ENCODE results near the gene PPIP5K1.

Gene PPIP5K1

DNA sequence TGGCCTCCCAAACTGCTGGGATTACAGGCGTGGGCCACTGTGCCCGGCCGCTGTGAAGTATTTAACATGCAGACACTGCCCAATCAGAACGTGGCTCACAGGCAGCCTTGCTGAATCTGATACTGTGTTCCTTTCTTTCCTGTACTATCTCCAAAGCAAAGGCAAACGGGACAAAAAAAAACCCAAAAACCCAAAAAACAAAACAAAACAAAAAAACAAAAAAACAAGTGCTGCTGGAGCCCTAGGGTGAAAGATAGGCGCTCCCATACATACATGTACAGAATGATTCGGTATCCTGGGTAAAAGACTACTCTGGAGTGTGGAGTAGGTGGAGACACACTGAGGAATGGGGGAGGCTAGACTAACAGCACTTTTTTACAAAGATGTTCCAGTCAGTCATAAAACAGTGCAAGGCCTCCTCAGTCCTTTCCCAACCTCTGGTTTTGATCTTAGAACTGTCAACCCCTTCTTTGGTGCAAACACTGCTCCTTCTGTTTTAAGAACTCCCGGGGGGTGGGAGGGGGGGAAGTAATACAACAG, 80.3 kb downstream of the PPIP5K1 start:
- H3K27ac ChIP-seq, result peak overlapping the region; percentile 63
- TF ChIP-seq ZFX (IDR thresholded peaks at IDR 0.05), result no peak
- no peak for TF ChIP-seq CTCF (conservative IDR thresholded peaks at IDR 0.05)

DNA sequence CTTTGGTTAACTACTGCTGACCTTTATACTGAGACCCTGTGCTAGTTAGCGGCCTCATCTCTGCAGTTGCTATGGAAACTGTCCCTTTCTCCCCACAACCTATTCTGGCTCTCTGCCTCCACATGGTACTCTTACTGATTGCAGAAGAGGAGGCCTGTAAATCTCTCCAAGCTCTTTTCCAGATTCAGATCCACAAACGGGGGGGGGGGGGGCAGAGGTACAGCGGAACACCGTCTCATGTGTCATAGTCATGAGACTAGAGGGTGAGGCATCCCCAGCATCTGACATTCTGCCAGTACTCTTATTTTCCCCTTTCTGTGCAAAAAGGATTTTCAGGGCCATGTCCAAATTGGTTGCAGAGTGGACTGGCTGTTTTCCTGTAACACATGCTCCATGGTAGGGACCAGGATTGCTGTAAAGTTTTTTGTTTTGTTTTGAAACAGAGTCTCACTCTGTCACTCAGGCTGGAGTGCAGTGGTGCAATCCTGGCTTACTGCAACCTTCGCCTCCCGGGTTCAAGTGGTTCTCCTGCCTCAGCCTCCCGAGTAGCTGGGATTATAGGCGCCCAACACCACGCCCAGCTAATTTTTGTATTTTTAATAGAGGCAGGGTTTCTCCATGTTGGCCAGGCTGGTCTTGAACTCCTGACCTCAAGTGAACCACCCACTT, 80.9 kb downstream of the PPIP5K1 start:
- no peak overlapping the region for H3K27ac ChIP-seq

DNA sequence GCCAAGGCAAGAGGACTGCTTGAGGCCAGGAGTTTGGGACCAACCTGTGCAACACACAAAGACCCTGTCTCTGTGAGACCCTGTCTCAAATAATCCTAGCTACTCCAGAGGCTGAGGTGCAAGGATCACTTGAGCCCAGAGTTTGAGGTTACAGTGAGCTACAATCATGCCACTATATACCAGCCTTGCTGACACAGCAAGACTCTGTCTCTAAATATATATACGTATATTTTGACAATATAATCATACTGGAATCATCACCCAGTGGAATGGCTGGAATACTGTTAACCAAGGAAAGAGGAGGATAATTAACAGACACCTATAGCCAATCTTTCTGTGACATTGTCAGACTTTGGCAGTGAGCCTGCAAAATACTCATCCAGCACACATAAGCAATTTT, 81.6 kb downstream of the PPIP5K1 start:
- TF ChIP-seq CTCF (conservative IDR thresholded peaks at IDR 0.05) (no peak), ZFX (IDR thresholded peaks at IDR 0.05) (no peak)
- H3K27ac ChIP-seq, result no peak overlapping the region

More for the DNA sequence above, 80.9 kb downstream of the PPIP5K1 start:
- TF ChIP-seq ZFX (IDR thresholded peaks at IDR 0.05) (no peak), CTCF (conservative IDR thresholded peaks at IDR 0.05) (no peak)

GRCh38 chr15:43505738-43506137, 84.3 kb downstream of the PPIP5K1 start:
- H3K27ac ChIP-seq, result no peak overlapping the region
- TF ChIP-seq CTCF (conservative IDR thresholded peaks at IDR 0.05) (no peak), ZFX (IDR thresholded peaks at IDR 0.05) (no peak)

GRCh38 chr15:43499635-43500034, 90.4 kb downstream of the PPIP5K1 start:
- TF ChIP-seq CTCF (conservative IDR thresholded peaks at IDR 0.05) (no peak), ZFX (IDR thresholded peaks at IDR 0.05) (no peak)
- no peak overlapping the region for H3K27ac ChIP-seq

DNA sequence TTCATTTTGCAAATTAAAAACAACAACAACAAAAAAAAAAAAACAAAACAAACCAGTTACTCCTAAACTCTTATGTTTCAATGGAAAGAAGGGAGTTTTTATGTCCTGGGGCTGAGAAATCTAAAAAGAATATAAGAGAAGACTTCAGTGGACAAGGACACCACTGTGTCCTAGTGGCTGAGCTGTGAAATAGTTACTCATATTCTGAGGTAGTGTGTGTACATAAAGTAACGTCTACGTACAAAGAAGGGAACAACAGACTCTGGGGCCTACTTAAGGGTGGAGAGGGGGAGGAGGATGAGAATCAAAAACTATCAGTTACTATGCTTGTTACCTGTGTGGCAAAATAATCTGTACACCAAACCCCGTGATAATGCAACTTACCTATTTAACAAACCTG, 91.0 kb downstream of the PPIP5K1 start:
- H3K27ac ChIP-seq, result no peak overlapping the region
- TF ChIP-seq ZFX (IDR thresholded peaks at IDR 0.05), result no peak
- no peak for TF ChIP-seq CTCF (conservative IDR thresholded peaks at IDR 0.05)

GRCh38 chr15:43493703-43494472, 96.1 kb downstream of the PPIP5K1 start:
- TF ChIP-seq ZFX (IDR thresholded peaks at IDR 0.05) (no peak), CTCF (conservative IDR thresholded peaks at IDR 0.05) (no peak)
- peak overlapping the region; percentile 68; the same call in 1 of the 2 replicates for H3K27ac ChIP-seq
